HG03103 (cell line): Measurements from ENCODE around the gene GPR158.

ENCODE experiments used
- ATAC-seq: cut with Tn5 transposase; IDR thresholded peaks from one replicate; pipeline ENCODE4 v1.9.1; 2021; ENCODE audit warnings: low read depth; ENCODE audit not compliant: unreplicated experiment

Gene GPR158

DNA sequence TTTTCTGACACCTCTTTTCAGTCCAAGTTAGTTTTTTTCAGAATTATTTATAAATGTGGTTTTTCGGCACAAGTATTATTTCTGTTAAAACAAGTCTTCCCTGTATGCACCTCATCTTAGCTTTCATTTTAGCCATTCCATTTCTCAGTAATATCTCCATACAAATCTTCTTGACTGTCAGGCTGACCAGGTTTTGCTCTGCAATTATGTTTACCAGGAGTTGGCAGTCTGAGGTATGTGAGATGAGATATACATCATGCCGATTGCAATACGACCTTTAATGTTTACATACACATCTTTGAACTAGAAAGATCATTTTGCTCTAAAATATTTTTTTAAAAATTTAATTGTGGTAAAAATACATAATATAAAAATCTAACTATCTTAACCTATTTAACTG, 209.8 kb downstream of the GPR158 start:
- ATAC-seq: no peak

- ATAC-seq: no peak
These were observed 213.5 kb downstream of the GPR158 start for GRCh38 chr10:25388188-25388861.

- no peak for ATAC-seq
These were observed 214.0 kb downstream of the GPR158 start for GRCh38 chr10:25388862-25389206.

DNA sequence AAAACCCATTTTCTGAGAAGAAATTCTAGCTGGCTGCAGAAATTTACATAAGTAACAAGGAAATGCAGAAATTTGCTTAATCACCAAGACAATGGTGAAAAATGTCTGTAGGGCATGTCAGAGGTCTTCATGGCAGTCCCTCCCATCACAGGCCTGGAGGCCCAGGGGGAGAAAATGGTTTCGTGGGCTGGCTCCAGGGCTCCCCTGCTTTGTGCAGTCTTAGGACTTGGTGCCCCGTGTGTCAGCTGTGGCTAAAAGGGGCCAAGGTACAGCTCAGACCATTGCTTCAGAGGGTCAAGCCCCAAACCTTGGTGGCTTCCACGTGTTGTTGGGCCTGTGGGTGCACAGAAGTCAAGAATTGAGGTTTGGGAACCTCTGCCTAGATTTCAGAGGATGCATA, 215.9 kb downstream of the GPR158 start:
- ATAC-seq: no peak

DNA sequence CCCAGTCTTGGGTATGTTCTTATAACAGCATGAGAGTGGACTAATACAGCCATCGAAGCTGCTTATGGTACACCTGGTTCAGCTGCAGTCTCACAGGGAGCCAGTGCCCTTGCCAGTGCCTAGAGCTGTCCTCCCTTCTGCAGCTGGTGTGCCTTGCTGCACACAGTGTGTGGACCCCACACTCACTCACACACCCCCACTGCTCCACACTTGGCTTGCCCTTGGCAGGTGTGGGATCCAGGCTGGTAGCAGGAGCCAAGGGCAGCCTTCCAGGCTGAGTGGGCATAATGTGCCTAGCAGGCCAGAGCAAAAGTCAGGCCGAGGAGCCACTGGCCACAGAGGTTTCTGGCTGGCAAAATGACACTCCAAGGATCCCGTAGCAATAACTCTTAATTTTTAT, 217.3 kb downstream of the GPR158 start:
- ATAC-seq: no peak

DNA sequence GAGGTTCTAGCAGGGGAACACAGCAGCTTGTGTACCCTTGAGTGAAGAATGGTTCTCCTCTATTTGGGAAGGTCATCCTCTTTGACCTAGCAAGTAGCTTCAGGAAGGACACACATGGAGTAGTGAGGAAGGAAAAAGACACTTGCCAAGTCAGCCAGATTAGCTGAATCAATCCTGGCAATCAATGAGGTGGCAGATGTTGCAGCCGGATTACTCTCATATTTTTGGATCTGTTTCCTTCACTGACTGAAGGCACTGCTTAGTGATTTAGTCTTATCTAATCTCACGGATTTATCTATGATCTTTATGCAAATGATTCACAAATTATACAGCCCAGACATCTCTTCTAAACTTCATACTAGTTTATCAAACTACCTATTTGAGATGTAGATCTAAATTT, 218.8 kb downstream of the GPR158 start:
- no peak for ATAC-seq

- ATAC-seq: no peak
These were observed 223.9 kb downstream of the GPR158 start for GRCh38 chr10:25398680-25399079.

- ATAC-seq: no peak
These were observed 231.1 kb downstream of the GPR158 start for GRCh38 chr10:25405871-25406270.

- ATAC-seq: no peak
These were observed 242.8 kb downstream of the GPR158 start for GRCh38 chr10:25417611-25418010.

- no peak for ATAC-seq
These were observed 251.0 kb downstream of the GPR158 start for GRCh38 chr10:25425776-25426175.

DNA sequence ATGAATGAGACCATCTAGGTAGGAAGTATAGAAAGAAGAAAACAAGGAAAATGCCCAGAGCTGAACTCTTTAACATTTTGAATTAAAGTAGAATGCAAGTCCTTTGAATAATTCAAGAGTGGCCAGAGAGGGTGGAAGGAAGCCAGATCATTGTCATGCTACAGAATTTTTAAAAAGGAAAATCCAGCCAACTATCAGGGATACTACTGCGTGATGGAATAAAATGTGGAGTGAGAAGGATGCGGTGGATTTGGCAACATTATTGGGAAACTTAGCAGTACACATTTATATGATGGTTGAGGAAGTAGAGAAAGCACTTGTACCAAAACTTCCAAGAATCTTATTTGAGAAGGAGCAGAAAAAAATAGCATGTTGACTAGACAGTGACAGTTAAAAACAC, 261.6 kb downstream of the GPR158 start:
- no peak for ATAC-seq

GRCh38 chr10:25441270-25441669, 266.5 kb downstream of the GPR158 start:
- ATAC-seq: no peak

GRCh38 chr10:25444266-25444665, 269.5 kb downstream of the GPR158 start:
- ATAC-seq: no peak

DNA sequence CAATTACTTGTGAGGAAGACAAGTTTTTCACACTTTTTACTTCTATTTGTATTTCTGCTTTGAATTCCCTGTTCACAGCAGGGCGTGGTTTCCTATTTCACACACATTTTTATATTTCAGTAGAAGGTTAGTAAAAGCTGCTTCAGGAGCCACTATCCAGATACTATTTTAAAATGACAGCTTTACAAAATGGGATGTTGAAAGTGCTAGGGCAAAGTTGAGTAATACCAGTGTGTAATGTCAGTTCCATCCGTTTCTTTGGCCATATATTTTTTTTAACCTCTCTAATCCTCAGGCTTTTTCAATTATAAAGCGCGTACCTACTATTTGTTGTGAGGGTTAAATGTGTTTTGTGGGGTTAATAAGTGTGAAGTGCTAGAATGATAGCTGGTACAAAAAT, 276.6 kb downstream of the GPR158 start:
- no peak for ATAC-seq

GRCh38 chr10:25453619-25454018, 278.8 kb downstream of the GPR158 start:
- ATAC-seq: no peak

DNA sequence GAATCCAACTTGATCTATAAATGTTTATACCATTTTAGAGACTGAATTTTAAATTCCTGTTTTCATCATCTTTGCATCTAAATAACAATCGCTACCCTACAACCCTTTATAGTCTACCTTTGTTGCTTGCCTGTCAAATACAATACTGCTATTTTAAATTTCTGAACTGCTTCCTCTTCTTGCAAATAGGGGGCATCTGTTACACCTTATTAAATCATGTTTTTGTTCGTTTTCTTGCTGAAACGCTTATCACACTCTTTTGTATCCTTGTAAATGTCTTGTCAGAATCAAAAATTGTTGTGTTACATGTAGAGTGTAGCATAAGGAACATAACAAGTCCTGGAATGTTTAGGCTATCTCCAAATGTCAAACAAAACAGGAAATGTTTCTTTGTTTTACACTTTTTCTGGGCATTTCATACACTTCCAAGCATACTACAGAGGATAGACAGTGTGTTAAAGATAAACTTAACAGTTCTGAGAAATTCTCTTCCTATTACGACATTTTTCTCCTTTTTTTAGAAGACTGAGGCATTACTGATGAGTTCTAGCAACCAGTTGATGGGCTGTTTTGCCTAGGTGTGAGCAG, 281.3 kb downstream of the GPR158 start:
- no peak for ATAC-seq

DNA sequence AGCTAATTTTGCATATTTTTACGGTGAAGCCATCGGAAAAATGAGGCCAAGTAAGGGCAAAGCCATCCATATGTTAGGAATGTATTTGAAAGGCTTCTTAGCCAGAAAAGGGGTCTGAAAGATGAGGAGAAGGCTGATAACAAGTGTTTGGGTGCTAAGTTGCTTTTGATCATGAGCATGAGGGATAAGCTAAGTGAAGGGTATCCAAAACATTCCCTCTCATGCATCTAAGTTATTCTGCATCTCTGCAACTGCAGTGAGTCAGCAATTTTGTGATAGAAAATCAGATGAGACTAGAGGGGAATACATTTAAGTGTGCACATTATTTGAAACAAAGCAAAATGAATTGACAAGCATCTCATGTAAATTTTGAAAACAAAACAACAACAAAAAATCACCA, 282.8 kb downstream of the GPR158 start:
- no peak for ATAC-seq

GRCh38 chr10:25465582-25466372, 291.0 kb downstream of the GPR158 start:
- no peak for ATAC-seq

DNA sequence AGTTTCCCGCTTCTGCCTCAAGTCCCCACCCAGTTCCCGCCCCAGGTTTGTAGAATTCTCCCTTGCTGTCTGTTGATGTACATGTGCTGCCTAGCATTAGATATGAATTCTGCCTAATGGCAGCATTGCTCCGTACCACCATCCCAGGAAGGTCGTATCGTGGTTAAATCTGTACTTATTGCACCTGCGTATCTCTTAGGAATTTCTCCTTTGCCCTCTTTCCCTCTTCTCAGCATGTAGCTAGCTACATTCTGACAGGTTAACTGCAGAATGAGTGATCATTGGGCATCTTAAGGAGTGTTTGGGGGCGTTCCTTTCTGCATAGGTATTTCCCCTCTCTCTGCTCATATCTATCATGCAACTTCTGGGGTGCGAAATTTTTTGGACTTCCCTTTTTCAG, 293.1 kb downstream of the GPR158 start:
- ATAC-seq: no peak

DNA sequence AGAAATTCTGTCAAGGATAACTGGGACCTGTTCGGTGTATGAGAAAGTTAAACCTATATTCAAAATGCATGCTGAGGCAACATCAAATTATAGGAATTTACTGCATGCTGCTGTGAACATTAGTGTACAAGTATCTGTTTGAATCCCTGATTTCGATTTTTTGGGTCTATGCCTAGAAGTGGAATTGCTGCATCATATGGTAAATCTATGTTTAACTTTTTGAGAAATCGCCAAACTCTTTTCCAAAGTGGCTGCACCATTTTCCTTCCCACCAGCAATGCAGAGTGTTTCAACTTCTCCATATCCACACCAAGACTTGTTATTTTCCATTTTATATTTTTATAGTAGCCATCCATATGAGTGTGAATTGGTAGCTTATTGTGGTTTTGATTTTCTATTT, 306.7 kb downstream of the GPR158 start:
- ATAC-seq: no peak

- ATAC-seq: no peak
These were observed 309.2 kb downstream of the GPR158 start for GRCh38 chr10:25483999-25484398.

DNA sequence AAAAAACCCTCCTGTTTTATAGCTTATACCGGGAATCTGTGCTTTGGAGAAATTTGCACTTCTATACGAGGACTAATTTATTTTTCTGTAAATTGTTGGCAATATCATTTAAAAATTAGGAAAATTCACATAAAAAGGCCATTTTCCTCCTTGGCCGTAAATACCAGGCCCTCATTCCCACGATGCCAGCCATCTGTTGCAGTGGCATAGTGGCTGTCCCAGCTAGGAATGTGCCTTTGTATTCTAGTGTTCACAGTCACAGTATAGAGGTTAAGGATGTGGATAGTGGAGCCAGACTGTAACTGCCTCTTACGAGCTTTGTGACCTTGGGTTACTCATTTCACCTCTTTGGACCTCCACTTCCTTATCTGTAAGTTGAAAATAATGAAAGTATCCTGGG, 312.5 kb downstream of the GPR158 start:
- no peak for ATAC-seq
